Activated T-cell treated with anti-CD3 and anti-CD28 coated beads for 24 hours (primary cell): ENCODE results near the gene GABBR2.

Source experiments
- DNase-seq: peaks from one replicate; pipeline ENCODE4 v3.0.0-alpha.2; 2020; ENCODE audit warnings: low read depth

GABBR2 gene

DNA sequence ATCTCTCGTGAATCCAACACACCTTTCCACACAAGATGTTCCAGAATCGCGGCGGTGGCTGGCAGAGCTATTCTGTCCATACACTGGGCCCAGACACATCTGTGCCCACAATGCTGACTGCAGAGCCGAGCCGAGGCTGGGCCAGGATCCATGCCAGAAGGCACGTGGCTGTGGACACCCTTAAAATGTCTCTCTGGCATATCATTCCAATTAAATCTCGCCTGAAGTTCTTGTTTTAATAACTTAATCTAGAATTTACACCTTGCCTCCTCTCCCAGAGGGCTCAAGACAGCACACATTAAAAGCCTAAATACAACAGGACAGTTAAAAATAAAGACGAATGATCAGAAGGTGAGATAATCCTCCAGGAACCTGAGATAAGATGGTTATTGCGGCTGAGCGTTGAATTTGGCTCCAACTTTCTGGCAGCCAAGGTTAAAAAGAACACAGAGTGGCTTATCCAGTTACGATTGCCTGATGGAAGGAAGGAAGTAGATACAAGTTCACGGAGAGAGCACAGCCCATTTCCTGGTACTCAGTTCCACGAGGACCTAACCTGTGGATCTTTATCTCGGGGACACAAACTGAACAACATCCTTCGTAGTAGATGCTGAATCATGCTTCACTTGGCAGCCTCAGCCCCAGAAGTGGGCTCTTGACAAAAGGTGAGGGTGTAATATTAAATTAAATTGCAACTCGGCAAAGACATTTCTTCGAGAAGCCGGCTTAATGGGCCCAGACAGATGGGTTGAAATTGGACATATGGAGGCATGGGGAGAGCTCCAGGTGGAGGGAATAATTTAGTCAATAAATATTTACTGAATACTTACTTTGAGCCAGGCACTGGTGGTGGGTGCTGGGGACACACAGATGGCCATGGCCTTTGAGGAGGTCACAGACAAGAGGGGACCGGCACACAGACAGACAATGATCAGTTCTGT is 367.3 kb downstream of the GABBR2 start:
- DNase-seq: no peak

DNA sequence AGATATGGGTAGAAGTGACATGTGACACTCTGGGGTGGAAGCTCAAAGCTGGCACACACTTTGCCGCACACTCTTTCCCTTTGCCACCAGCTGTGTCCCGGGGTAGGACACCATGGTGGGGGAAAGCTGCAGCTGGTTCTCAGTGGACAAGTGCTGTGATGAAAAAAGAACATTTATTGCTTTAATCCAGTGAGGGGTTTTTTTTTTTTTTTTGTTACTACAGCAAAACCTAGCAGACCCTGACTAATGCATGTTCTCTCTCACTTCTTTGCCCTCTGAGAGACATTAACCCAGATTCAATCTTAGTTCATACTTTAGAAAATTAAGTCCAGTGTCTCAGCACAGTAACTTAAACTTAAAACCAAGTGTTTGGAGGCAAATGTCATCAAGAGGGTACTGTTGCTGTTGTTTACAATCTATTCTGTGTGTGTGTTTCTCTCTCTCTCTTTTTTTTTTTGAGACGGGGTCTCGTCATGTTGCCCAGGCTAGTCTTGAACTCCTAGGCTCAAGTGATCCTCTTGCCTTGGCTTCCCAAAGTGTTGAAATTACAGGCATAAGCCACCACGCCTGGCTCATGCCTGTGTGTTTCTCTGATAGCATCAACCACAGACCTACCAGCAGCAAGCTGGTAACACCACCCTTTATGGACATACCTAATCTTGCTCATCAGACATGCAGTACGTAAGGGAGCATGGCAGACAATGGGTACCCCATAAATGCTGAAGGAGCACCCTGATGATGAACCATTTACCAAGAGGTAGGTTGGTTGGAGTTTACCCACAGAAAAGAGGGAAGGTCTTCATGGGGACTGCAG is 368.5 kb downstream of the GABBR2 start:
- DNase-seq: no peak

DNA sequence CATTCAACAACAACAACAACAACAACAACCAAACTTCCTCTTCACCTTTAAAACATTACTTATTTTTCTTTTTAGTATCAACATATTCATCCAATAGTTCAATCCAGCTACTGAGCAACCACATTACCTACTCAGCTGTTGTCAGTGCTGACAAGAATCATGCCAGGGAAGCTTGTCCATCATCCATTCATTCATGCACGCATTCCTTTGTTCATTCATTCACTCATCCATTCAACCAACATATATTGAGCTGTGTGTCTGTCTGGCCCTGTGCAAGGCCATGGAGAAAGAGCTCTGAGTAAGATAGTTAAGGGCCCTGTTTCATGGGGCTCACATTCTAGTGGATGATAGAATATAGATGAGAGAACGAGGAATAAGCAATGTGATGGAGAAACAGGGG is 373.1 kb downstream of the GABBR2 start:
- no peak for DNase-seq

DNA sequence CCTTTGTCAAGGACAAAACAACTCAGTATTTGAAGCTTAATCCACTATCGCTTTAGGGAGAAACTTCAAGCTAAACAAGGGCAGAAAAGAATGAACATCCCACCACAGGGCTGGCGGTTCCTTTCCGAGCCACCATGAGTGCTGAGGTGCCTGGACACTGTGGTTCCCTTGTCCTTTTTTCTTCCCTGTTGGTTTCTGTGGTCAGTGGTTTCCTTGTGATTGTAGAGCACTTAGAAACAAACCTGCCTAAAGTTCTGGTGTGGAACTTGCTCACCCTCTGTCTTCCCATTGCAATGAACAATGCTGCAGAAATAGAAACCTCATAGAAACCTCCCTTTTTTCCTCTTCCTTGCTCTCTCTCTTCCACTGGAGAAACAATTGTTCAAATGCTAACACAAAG is 373.9 kb downstream of the GABBR2 start:
- no peak for DNase-seq

DNA sequence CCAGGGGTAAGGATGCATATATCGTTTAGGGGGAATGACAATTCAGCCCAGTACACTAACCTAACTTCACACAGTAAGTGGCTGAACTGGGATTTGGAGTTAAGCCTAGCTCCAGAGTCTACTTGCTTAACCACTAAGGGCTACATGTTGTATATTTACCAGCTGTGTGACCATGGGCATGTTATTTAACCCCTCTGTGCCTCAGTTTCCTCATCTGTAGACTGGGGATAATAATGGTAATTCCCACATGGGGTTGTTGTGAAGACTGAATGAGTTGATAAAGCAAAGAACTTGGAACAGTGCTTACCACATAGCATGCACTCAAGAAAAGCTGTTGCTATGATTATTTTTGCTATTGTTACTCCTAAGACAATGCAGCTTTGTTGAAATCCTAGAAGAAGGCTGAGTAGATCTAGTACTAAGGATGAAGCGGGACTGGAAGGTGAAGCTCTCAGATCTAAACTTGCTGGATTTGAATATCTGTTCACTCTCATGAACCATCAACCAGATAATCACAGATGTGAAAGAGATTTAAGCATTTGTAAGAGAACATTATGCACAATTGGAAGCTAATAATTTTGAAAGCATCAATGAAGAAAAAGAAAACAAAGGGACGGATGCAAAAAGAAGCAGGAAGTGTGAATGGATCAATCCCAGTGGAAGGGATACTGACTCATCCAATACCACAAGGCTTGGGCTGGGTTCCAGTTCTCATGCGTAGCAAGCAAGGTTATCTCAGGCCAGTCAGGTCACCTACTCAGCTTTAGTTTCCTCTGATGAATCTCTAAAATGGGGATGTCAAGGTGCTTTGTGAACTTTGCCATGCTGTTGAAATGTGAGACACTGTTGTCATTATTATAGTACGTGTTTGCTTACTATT is 374.8 kb downstream of the GABBR2 start:
- no peak for DNase-seq

DNA sequence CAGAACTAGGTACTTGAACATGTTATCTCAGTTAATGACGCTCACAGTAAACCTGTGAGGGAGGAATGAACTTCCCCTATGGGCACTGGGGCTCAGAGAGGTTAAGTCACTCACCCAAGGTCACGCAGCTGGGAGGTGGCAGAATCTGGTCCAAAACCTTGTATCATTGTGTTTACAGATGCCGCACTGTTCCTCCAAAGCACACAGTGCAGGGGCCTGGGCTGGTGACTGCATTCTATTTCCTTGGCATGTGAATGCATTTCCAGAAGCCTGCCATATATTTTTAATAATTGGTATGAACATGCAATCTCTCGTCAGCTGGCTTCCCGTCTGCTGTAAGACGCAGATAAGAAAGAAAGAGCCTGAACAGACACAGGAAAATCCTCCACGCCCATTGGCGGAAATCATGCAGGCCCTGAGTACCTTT is 376.3 kb downstream of the GABBR2 start:
- no peak for DNase-seq

DNA sequence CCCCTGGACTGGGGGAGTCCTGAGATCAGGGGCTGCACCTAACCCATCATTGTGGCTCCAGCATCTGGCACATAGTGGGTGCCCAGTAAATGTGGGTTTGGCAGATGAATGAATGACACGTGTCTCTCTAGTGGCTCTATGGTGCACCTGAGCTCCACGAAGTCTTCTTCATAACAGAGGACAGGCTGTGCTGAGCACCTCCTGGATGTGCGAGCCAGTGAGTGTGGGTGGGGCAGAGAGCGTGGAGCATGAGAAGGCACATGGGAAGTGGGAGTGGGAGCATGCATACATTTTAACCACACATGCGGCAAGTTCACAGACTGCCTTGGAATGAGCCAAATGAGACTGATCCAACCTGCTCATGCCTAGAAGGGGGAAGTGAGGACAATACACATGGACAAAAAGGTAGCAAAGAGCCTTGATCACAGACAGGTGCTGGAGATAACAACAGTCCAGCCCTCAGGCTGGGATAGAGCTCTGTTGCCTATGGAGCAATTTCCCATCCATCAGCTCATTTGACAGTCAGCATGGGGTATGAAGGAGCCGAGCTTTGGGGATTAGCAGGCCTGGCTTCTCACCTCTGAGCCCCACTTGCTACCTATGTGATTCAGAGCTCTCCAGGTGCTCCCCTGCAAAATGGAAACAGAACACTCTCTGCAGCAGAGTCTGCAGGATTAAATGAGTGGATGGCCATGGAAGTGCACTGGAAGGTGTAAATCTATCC is 377.0 kb downstream of the GABBR2 start:
- no peak for DNase-seq

DNA sequence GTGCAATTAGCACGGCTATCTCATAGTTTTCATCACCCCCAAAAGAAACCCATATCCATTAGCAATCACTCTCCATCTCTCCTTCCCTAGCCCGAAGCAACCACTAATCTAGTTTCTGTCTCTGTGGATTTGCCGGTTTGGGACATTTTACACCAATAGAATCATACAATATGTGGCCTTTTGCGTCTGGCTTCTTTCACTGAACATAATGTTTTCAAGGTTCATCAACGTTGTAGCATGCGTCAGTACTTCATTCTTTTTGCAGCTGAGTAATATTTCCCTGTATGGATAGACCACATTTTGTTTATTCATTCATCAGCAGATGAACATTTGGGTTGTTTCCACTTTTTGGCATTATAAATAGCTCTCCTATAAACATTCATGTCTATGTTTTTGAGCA is 377.9 kb downstream of the GABBR2 start:
- no peak for DNase-seq

DNA sequence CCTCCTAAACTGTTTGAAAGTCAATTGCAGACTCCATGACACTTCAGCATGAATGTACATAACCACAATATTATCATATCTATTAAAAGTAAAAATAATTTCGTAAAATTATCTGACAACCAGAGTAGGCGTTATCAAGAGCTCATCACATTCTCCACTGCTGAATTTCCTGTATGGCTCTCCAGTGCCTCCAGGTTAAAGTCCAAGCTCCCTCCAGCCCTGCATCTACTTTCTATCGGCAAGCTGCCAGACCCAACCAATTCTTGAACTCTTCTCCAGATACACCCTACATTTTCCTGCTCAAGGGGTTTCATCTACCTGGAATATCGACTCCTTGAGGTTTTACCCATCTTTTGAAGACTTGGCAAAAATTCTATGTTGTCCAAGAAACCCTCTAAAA is 378.8 kb downstream of the GABBR2 start:
- no peak for DNase-seq

DNA sequence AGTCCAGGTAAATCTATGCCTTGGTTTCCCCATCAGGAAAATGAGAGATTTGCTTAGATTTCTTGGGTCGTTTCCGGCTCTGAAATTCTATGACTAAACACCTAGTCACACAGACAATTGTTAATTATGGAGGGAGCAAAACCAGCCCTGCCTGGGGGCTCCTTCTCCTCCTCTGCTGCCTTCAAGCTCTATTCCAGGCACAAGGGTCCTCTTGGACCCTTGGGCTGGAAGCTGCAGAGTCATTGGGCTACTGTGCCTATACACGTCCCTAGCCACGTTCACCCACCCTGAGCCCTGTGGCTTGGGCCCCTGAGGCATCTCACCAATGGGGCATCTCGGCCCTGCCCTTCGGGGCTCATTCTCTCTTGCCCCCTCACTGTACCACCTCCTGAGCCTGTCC is 379.5 kb downstream of the GABBR2 start:
- no peak for DNase-seq

DNA sequence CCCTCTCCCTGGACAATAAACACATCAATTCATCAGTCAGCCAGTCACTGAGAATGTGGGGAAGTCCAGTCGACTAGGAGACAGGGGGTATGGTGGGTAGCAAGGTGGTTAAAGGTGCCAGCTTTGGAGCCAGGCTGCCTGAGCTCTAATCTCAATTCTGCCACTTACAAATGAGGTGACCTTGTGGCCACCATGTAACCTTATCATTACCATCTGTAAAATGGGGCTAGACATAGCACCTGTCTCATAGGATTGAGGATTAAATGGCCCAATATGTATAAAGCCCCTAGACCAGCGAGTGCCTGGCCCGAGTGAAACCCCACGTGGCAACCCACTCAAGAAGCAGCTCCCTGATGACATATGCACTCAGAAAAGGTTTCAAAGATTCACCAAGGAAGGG is 380.0 kb downstream of the GABBR2 start:
- DNase-seq: no peak

DNA sequence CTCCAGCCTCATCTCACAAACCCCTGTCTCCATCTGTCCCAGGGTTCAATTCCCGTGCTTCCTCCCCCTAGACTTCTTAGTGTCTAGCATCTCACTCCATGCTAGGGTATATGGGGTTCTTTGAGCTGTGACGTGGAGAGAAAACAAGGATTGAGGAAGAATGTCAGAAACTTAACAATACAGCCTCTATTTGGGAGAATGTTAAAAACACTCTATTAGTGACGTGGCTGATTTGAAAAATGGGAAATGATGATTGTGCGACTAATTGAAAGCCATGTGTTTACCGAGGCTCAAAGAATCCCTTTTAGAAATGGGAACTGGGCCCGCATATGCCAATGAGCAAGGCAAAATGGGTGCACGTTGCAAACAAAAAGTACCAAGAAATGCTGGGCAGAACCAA is 380.6 kb downstream of the GABBR2 start:
- no peak for DNase-seq

DNA sequence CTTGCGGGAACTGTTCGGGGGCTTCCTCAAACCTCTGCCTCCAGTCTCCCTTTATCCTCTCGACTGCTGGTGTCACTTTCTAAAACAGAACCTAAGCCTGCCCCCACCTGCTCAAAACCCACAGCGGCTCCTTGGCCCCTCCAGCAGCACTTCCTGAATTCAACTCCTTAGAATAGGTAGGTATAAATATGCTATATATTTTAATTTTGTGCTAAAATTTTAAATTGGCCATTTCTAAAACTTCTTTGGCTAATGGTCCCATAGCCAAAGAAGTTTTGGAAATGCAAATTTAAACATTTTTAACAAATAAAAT is 381.5 kb downstream of the GABBR2 start:
- DNase-seq: no peak

DNA sequence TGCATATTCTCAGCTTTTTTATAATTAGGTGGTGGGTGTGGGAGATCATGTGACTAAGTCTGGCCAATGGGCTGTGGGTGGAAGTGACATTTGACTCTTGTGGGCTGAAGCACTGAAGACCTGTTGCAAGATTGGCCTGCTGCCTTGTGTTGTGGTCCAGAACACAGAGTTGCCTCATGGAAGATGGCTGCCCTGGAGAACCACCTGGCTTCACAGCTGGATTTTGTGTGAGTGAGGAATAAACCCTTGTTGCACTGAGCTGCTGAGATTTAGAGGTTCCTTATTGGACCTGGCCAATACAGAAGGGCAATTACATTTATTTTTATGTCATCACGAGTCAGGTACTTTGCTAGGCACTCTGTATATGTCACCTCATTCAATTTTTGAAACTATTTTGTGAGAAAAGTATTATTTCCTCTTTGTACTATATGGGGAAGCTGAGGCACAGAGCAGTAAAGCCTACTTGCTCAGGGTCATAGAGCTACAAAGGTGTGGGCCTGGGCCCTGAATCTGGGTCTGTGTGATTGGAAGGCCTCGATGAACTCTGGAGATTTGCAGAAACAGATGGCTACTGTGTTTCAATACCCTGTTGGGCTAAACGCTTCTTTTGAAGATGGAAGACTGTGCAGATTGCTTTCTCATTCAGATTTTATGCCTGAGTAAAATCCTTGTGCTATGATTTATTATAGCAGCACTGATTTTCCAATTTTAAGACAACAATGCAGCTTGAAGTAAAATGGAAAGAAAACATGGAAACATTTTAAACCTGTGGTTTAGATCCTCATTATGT is 382.1 kb downstream of the GABBR2 start:
- no peak for DNase-seq

DNA sequence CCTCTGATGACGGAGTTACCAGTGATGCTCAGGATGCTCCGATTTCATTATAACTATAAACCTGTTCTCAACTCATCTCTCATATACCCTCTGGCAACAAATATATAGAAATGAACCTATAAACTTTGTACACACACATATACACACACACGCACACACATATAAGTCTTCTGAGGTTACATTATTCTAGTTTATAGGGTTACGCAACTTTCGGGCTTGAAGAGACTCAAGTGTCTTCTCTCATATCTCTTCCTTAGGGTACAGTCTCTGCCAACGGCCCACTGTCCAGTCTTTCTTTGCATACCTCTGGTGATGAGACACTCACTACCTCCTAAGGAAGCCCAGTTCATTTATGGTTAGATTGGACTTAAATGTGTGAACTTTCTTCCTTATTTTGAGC is 383.9 kb downstream of the GABBR2 start:
- no peak for DNase-seq

DNA sequence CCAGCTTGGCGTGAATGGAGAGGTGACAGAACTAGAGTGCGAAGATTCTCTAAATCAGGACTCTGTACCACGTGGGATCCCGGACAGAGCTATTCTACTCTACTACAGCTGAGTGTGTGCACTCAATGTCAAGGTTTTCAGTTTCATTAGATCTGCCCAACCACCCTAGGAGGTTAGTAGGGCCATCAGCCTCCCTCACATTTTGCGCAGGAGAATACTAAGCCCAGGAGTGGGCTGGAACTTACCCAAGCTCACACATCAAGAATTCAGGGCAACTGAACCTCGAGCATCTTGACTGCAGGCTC is 385.0 kb downstream of the GABBR2 start:
- no peak for DNase-seq

DNA sequence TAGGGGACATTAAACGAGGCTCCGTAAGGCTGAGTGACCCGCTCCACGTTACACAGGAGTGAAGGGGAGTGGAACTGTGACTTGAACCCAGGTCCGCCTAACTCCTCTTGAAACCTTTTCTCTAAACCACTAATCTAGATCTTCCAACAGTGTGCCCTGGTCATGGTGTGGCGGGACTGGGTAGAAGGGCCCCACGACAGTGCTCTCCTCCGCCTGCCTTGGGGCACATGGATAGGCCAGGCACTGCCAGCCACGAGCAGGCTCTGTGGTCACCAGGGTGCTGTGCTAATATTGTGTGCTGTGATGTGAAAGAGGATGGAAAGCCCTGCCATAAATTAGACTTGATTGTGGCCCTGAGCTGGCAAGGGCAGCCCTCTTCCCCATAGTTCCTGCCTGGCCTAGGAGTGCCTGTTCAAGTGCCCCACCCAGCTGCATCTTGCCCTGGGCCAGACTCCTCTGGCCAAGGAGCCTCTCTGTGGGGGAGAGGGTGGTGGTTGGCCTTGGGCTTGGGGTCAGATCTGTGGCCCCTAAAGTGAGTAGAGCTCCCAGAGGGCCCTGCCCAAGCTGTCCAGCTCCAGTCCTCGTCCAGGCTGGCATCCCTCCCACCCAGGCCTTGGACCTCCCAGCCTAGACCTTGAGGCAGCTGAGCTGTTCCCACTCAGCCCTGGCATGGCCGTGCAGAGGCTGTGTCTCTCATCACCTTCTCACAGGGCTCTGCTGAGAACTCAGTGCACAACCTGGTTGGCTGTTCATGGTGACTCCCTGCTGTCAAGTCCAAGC is 385.5 kb downstream of the GABBR2 start:
- DNase-seq: no peak

DNA sequence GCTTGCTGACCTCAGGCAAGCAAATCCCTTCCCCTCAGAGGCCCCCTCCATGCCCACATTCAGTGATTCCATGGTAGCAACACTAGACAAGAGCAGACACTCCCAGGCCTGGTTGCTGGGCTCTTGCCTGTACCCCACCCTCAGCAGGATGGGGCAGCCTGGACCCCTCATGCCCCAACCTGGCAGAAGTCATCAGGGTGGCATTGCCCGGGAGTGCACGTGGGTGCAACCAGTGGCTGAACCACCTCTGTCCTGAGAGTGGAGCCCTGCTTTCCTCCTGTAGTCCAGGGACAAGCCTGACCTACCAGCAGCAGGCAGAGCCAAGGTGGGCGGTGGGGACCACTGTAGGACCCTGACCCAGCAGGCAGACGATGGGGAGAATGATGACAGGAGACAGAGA is 387.5 kb downstream of the GABBR2 start:
- DNase-seq: no peak

DNA sequence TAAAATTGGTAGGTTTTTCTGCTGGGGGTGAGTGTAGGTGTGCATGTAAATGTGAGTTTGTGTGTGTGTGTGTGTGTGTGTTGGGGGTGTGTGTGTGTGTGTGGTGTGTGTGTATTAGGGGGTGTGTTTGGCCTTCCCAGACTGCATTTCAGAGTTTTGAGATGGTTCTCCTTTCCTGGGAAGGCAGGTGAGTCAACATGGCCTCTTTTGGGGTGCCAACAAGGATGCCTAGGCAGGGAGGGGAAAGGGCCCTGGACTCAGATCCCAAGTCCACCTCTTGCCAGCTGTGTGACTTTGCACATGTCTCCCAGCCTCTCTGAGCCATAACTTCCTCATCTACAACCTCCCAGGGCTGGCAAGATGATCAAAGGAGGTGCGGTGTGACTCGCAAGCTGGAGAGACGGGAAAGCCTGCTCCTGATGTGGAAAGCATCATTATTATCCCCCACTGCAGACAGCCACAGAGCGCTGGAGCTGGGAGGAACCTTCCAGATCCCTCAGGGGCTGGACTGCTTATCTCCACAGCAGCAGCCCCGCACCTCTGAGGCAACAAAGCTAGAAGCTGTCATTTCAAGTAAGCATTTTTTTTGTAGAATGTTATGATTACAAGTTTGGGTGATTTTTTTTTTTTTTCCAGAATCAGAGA is 389.8 kb downstream of the GABBR2 start:
- DNase-seq: no peak
